MM.1S (cell line): Measurements from ENCODE around the gene TIGD6.

Experiments used
- CTCF ChIP-seq: fragments of 300-600 bp; sonication (generic); IDR thresholded peaks from 2 replicates; pipeline ENCODE4 v1.5.1; 2016; ENCODE audit warnings: antibody characterized with exemption, low read length, mixed read lengths
- EZH2 ChIP-seq: fragments of 300-600 bp; sonication (generic); optimal IDR thresholded peaks from 2 replicates; pipeline ENCODE3; 2017; ENCODE audit warnings: low read depth, mild to moderate bottlenecking, antibody characterized with exemption, low read length, mixed read lengths
- EZH2phosphoT487 ChIP-seq: fragments of 300-600 bp; sonication (generic); IDR thresholded peaks from 2 replicates; pipeline ENCODE4 v1.6.1; 2018; ENCODE audit warnings: antibody characterized with exemption, low read length

- no peak for TF ChIP-seq EZH2
- no peak for TF ChIP-seq CTCF
- no peak for TF ChIP-seq EZH2phosphoT487
Observed at GRCh38 chr5:150022158-150022531, 21.7 kb upstream of the TIGD6 start.
